ENCODE data around the gene SYT15. TPM values are rescaled to one million over a fixed set of nuclear protein-coding genes. Genes with fewer than 3 reads are reported as not detected.

SYT15 gene
- total RNA-seq, 4 donors from 2014 or later: 3.0 to 22.8 (median 14.0) TPM

DNA sequence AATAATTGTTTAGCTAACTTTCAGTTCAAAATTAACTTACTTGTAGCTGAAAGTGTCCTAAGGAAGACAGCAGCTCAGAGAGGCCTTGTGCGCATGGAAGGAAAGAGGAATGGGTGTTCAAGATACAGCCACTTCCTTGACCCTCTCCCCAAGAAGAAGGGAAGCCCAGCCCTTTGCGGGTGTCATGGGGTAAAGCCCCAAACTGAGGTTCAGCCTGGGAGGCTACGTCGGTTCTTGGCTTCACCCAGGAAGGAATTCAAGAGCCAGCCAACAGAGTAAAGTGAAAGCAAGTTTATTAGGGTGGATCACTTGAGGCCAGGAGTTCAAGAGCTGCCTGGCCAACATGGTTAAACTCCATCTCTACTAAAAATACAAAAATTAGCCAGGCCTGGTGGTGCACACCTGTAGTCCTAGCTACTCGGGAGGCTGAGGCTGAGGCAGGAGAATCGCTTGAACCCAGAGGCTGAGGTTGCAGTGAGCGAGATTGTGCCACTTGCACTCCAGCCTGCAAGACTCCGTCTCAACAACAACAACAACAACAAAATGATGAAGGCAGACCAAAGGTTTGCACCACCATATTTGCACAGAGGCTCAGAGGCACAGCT is 38.4 kb upstream of the SYT15 start:
- Histone ChIP-seq H3K9me3 (no peaks in the 10 kb centered on the region), H3K36me3 (no peaks in the 10 kb centered on the region), H3K27ac (no peak overlapping the region), H3K27me3 (peaks cover 0 to 3% of the 10 kb centered on the region in 2 donors), H3K4me3 (no peak overlapping the region), H3K4me1 (no peaks in the 10 kb centered on the region)
- intact Hi-C loops (cut with DNase I; ENCODE audit: low total_unique reads): no loop called here
- TF ChIP-seq POLR2A (IDR thresholded peaks at IDR 0.05) (no peak), CTCF (IDR thresholded peaks at IDR 0.05) (no peak)
- peak; percentile 1 to 8 for DNase-seq

- Histone ChIP-seq H3K27me3 (peaks cover 0 to 3% of the 10 kb centered on the region in 2 donors), H3K36me3 (no peaks in the 10 kb centered on the region), H3K4me3 (no peak overlapping the region), H3K9me3 (no peaks in the 10 kb centered on the region), H3K4me1 (no peaks in the 10 kb centered on the region), H3K27ac (no peak overlapping the region)
- TF ChIP-seq POLR2A (IDR thresholded peaks at IDR 0.05): no peak
- no peak for TF ChIP-seq CTCF (IDR thresholded peaks at IDR 0.05)
- peak; percentile 17 to 18 for DNase-seq
- intact Hi-C loops (cut with DNase I; ENCODE audit: low total_unique reads): no loop called here
Observed at GRCh38 chr10:46541017-46541661, 37.8 kb upstream of the SYT15 start.

- H3K27me3 ChIP-seq: peaks cover 0 to 3% of the 10 kb centered on the region in 2 donors
- no peaks in the 10 kb centered on the region for H3K36me3 ChIP-seq
- no peak overlapping the region for H3K27ac ChIP-seq
- H3K4me3 ChIP-seq: no peak overlapping the region
- DNase-seq: peak in 1 of 2 donors; percentile 11
- H3K4me1 ChIP-seq: no peaks in the 10 kb centered on the region
- intact Hi-C loops (cut with DNase I; ENCODE audit: low total_unique reads): no loop called here
- TF ChIP-seq CTCF (IDR thresholded peaks at IDR 0.05): no peak
- no peak for TF ChIP-seq POLR2A (IDR thresholded peaks at IDR 0.05)
- no peaks in the 10 kb centered on the region for H3K9me3 ChIP-seq
Observed at GRCh38 chr10:46541735-46542566, 37.0 kb upstream of the SYT15 start.

- Histone ChIP-seq H3K9me3 (no peaks in the 10 kb centered on the region), H3K27ac (no peak overlapping the region), H3K4me3 (no peak overlapping the region), H3K36me3 (no peaks in the 10 kb centered on the region), H3K4me1 (no peaks in the 10 kb centered on the region), H3K27me3 (peaks cover 0 to 3% of the 10 kb centered on the region in 2 donors)
- TF ChIP-seq CTCF (IDR thresholded peaks at IDR 0.05): no peak
- no peak for TF ChIP-seq POLR2A (IDR thresholded peaks at IDR 0.05)
- intact Hi-C loops (cut with DNase I; ENCODE audit: low total_unique reads): no loop called here
- DNase-seq: peak; percentile 7 to 9
Observed at GRCh38 chr10:46542567-46543465, 36.1 kb upstream of the SYT15 start.
